Measurements from ENCODE around the gene MAST4.

MAST4 gene

GRCh38 chr5:67085616-67086015, 489.4 kb downstream of the MAST4 start:
- Histone ChIP-seq H3K9me3 (replicated peaks; ENCODE audit: insufficient read depth, low read length) (no peaks in the 10 kb centered on the region), H3K79me2 (ENCODE audit: low read length) (no peaks in the 10 kb centered on the region), H3F3A (ENCODE audit: insufficient read depth, low read length) (no peaks in the 10 kb centered on the region), H3K4me3 (ENCODE audit: low read length) (no peak overlapping the region), H3K4me2 (ENCODE audit: low read depth, low read length) (no peak overlapping the region), H3K27ac (ENCODE audit: low read length) (no peak overlapping the region), H3K36me3 (replicated peaks; ENCODE audit: insufficient read depth, low read length) (no peaks in the 10 kb centered on the region), H3K9me2 (replicated peaks; ENCODE audit: insufficient read depth, low read length) (no peaks in the 10 kb centered on the region), H3K27me3 (replicated peaks; ENCODE audit: insufficient read depth, low read length) (no peaks in the 10 kb centered on the region), H3K4me1 (ENCODE audit: low read length) (no peaks in the 10 kb centered on the region), H2AFZ (ENCODE audit: low read length) (no peak overlapping the region), H4K20me1 (ENCODE audit: insufficient read depth, low read length) (no peaks in the 10 kb centered on the region), H3K9ac (ENCODE audit: low read length) (no peak overlapping the region)
- no peak for DNase-seq
- TF ChIP-seq CTCF (IDR thresholded peaks at IDR 0.05; ENCODE audit: low read length) (no peak), EZH2phosphoT487 (IDR thresholded peaks at IDR 0.05; ENCODE audit: low read length) (no peak), EZH2 (optimal IDR thresholded peaks at IDR 0.05; ENCODE audit: low read depth, low read length) (no peak)

- Histone ChIP-seq H3K4me1 (ENCODE audit: low read length) (no peaks in the 10 kb centered on the region), H3K27me3 (replicated peaks; ENCODE audit: insufficient read depth, low read length) (no peaks in the 10 kb centered on the region), H3K9ac (ENCODE audit: low read length) (no peak overlapping the region), H3F3A (ENCODE audit: insufficient read depth, low read length) (no peaks in the 10 kb centered on the region), H3K9me3 (replicated peaks; ENCODE audit: insufficient read depth, low read length) (no peaks in the 10 kb centered on the region), H3K36me3 (replicated peaks; ENCODE audit: insufficient read depth, low read length) (no peaks in the 10 kb centered on the region), H3K4me2 (ENCODE audit: low read depth, low read length) (no peak overlapping the region), H2AFZ (ENCODE audit: low read length) (no peak overlapping the region), H4K20me1 (ENCODE audit: insufficient read depth, low read length) (no peaks in the 10 kb centered on the region), H3K9me2 (replicated peaks; ENCODE audit: insufficient read depth, low read length) (no peaks in the 10 kb centered on the region), H3K4me3 (ENCODE audit: low read length) (no peak overlapping the region), H3K27ac (ENCODE audit: low read length) (no peak overlapping the region), H3K79me2 (ENCODE audit: low read length) (no peaks in the 10 kb centered on the region)
- TF ChIP-seq EZH2 (optimal IDR thresholded peaks at IDR 0.05; ENCODE audit: low read depth, low read length) (no peak), EZH2phosphoT487 (IDR thresholded peaks at IDR 0.05; ENCODE audit: low read length) (no peak), CTCF (IDR thresholded peaks at IDR 0.05; ENCODE audit: low read length) (no peak)
- DNase-seq = no peak
Observed at GRCh38 chr5:67089200-67089725, 493.1 kb downstream of the MAST4 start.

GRCh38 chr5:67090040-67090439, 493.8 kb downstream of the MAST4 start:
- Histone ChIP-seq H3K79me2 (ENCODE audit: low read length) (no peaks in the 10 kb centered on the region), H3F3A (ENCODE audit: insufficient read depth, low read length) (no peaks in the 10 kb centered on the region), H3K27ac (ENCODE audit: low read length) (no peak overlapping the region), H2AFZ (ENCODE audit: low read length) (no peak overlapping the region), H3K9me2 (replicated peaks; ENCODE audit: insufficient read depth, low read length) (no peaks in the 10 kb centered on the region), H3K9me3 (replicated peaks; ENCODE audit: insufficient read depth, low read length) (no peaks in the 10 kb centered on the region), H3K36me3 (replicated peaks; ENCODE audit: insufficient read depth, low read length) (no peaks in the 10 kb centered on the region), H3K4me2 (ENCODE audit: low read depth, low read length) (no peak overlapping the region), H4K20me1 (ENCODE audit: insufficient read depth, low read length) (no peaks in the 10 kb centered on the region), H3K9ac (ENCODE audit: low read length) (no peak overlapping the region), H3K4me1 (ENCODE audit: low read length) (no peaks in the 10 kb centered on the region), H3K4me3 (ENCODE audit: low read length) (no peak overlapping the region), H3K27me3 (replicated peaks; ENCODE audit: insufficient read depth, low read length) (no peaks in the 10 kb centered on the region)
- DNase-seq = no peak
- TF ChIP-seq CTCF (IDR thresholded peaks at IDR 0.05; ENCODE audit: low read length) = no peak
- no peak for TF ChIP-seq EZH2phosphoT487 (IDR thresholded peaks at IDR 0.05; ENCODE audit: low read length)
- no peak for TF ChIP-seq EZH2 (optimal IDR thresholded peaks at IDR 0.05; ENCODE audit: low read depth, low read length)

Measured in MM.1S (cell line).